LNCAP (cell line): ENCODE measurements around the gene GTF3C6.

Experiments
- TF ChIP-seq, protein P1 (sequence below): fragments of 450-650 bp; IDR thresholded peaks from 2 replicates; pipeline ENCODE4 v1.5.1; 2017; ENCODE audit warnings: mild to moderate bottlenecking

The GTF3C6 gene

DNA sequence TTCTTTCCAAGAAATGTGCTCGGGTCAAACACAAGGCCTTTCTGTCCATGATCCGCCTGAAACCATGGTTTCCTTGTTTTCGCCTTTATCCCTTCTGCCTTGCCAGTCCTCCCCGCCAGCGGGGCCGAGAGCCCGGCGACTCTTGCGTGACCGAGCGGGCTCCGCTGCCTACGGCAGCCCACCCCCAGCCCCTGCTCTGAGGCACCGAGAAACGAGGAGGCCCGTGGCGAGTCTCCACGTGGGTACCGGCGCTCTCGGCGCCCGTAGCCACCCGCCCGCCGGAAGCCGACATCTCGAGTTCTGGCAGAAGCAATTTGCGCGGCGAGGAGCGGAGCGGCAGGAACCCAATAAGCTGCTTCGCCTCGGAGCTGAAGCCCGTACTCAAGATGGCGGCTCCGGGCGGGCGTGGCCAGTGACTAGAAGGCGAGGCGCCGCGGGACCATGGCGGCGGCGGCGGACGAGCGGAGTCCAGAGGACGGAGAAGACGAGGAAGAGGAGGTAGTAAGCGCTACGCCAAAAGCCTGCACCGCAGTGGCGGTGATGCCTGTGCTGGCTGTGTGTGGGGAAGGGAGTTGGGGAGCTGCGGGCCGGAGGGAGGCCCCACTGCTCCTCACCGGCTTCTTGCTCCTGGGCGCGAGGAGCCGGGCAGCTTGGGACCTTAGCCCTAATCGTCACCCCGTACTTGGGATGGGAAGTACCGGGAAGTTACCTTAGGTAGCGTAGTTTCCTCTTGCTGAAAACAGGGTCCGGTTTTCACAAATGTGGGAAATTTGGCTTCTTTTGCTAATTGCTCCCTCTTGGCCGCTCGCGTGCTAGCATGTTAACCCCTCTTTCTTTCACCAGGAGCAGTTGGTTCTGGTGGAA lies at the start of gene GTF3C6:
Gene GTF3C6, plus strand, starts transcription at position 378 of the 864 bp plus-strand sequence. Its CDS starts 64 bp downstream, at position 442.
- TF ChIP-seq, protein P1, sequence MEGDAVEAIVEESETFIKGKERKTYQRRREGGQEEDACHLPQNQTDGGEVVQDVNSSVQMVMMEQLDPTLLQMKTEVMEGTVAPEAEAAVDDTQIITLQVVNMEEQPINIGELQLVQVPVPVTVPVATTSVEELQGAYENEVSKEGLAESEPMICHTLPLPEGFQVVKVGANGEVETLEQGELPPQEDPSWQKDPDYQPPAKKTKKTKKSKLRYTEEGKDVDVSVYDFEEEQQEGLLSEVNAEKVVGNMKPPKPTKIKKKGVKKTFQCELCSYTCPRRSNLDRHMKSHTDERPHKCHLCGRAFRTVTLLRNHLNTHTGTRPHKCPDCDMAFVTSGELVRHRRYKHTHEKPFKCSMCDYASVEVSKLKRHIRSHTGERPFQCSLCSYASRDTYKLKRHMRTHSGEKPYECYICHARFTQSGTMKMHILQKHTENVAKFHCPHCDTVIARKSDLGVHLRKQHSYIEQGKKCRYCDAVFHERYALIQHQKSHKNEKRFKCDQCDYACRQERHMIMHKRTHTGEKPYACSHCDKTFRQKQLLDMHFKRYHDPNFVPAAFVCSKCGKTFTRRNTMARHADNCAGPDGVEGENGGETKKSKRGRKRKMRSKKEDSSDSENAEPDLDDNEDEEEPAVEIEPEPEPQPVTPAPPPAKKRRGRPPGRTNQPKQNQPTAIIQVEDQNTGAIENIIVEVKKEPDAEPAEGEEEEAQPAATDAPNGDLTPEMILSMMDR = no peak

GRCh38 chr6:110930781-110931180 lies 27.7 kb upstream of the GTF3C6 start:
- TF ChIP-seq, protein P1 = no peak

GRCh38 chr6:110933912-110934311 lies 24.6 kb upstream of the GTF3C6 start:
- TF ChIP-seq, protein P1 = no peak

GRCh38 chr6:110934381-110934898 lies 24.1 kb upstream of the GTF3C6 start:
- TF ChIP-seq, protein P1 = no peak

DNA sequence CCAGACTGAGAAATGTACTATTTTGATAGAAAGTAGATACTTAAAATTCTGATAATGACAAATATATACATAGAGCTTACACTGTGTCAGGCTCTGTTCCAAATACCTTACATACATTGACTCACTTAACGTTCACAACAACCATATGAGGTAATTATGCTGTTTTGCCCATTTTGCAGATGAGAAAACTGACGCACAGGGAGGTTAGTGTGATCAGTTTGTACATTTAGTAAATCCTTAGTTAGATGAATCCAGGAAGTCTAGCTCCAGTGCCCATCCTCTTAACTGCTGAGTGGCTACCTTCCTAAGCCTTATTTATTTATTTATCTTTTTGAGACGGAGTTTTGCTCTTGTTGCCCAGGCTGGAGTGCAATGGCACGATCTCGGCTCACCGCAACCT lies 23.3 kb upstream of the GTF3C6 start:
- TF ChIP-seq, protein P1 = no peak

GRCh38 chr6:110938171-110938570 lies 20.3 kb upstream of the GTF3C6 start:
- TF ChIP-seq, protein P1 = no peak

GRCh38 chr6:110939429-110940200 lies 18.9 kb upstream of the GTF3C6 start:
- TF ChIP-seq, protein P1 = no peak
